Trophoblast cell (in vitro differentiated cells and primary cell): Measurements from ENCODE around the gene MCM7.

Experiments used
- DNase-seq, 2 donors: peaks; one replicate each; pipeline ENCODE4 v3.0.0-alpha.2; 2016
- H2AFZ ChIP-seq: 2 replicates; pipeline ENCODE4 v1.6.1; 2013; ENCODE audit warnings: low read length, moderate library complexity, mild to moderate bottlenecking; ENCODE audit not compliant: insufficient read depth, poor library complexity
- H2AK5ac ChIP-seq: 2 replicates; pipeline ENCODE4 v1.6.1; 2013; ENCODE audit warnings: mild to moderate bottlenecking, low read length
- H2BK120ac ChIP-seq: 2 replicates; pipeline ENCODE4 v1.6.1; 2013; ENCODE audit warnings: low read length, mild to moderate bottlenecking, moderate library complexity; ENCODE audit not compliant: insufficient read depth, poor library complexity
- H2BK12ac ChIP-seq: 2 replicates; pipeline ENCODE4 v1.6.1; 2013; ENCODE audit warnings: mild to moderate bottlenecking, low read length, moderate library complexity
- H2BK5ac ChIP-seq: 2 replicates; pipeline ENCODE4 v1.6.1; 2013; ENCODE audit warnings: low read length, low read depth, moderate library complexity, mild to moderate bottlenecking; ENCODE audit not compliant: poor library complexity
- H3K14ac ChIP-seq: 2 replicates; pipeline ENCODE4 v1.6.1; 2013; ENCODE audit warnings: mild to moderate bottlenecking, low read length
- H3K18ac ChIP-seq: 2 replicates; pipeline ENCODE4 v1.6.1; 2013; ENCODE audit warnings: mild to moderate bottlenecking, low read length
- H3K23ac ChIP-seq: 2 replicates; pipeline ENCODE4 v1.6.1; 2013; ENCODE audit warnings: low read length
- H3K27ac ChIP-seq: 2 replicates; pipeline ENCODE4 v1.5.1; 2013; ENCODE audit warnings: low read depth, mild to moderate bottlenecking, inconsistent platforms, low read length, moderate library complexity
- H3K27me3 ChIP-seq: 2 replicates; pipeline ENCODE4 v1.6.1; 2013; ENCODE audit warnings: inconsistent platforms, mild to moderate bottlenecking, low read length, moderate library complexity; ENCODE audit not compliant: insufficient read depth
- H3K36me3 ChIP-seq, 2 experiments: 1 replicate in 1 of 2; 2 replicates in 1 of 2; pipeline ENCODE4 v1.6.1; 2013; ENCODE audit warnings: low read length in 2 of 2, mild to moderate bottlenecking in 2 of 2, moderate library complexity in 1 of 2; ENCODE audit not compliant: insufficient read depth in 2 of 2, control insufficient read depth in 1 of 2
- H3K4ac ChIP-seq: 2 replicates; pipeline ENCODE4 v1.6.1; 2013; ENCODE audit warnings: low read depth, mild to moderate bottlenecking, low read length, moderate library complexity
- H3K4me1 ChIP-seq, 2 experiments: 1 replicate in 1 of 2; 2 replicates in 1 of 2; pipeline ENCODE4 v1.6.1; 2013; ENCODE audit warnings: low read length in 2 of 2, mild to moderate bottlenecking in 2 of 2, moderate library complexity in 1 of 2; ENCODE audit not compliant: insufficient read depth in 2 of 2, control insufficient read depth in 1 of 2
- H3K4me2 ChIP-seq: 2 replicates; pipeline ENCODE4 v1.6.1; 2013; ENCODE audit warnings: inconsistent platforms, mild to moderate bottlenecking, low read length, moderate library complexity
- H3K4me3 ChIP-seq: 2 replicates; pipeline ENCODE4 v1.5.1; 2013; ENCODE audit warnings: mild to moderate bottlenecking, low read depth, low read length, inconsistent platforms
- H3K79me1 ChIP-seq: one replicate; pipeline ENCODE4 v1.6.1; 2013; ENCODE audit warnings: low read length
- H3K79me2 ChIP-seq: 2 replicates; pipeline ENCODE4 v1.6.1; 2013; ENCODE audit warnings: low read length, mild to moderate bottlenecking; ENCODE audit not compliant: control insufficient read depth, insufficient read depth, poor library complexity
- H3K9ac ChIP-seq: 2 replicates; pipeline ENCODE4 v1.6.1; 2013; ENCODE audit warnings: mild to moderate bottlenecking, low read length
- H3K9me3 ChIP-seq: 2 replicates; pipeline ENCODE4 v1.6.1; 2013; ENCODE audit warnings: low read depth, mild to moderate bottlenecking, control low read depth, inconsistent platforms, low read length; ENCODE audit not compliant: insufficient read depth
- H4K12ac ChIP-seq: 2 replicates; pipeline ENCODE4 v1.6.1; 2013; ENCODE audit warnings: low read depth, mild to moderate bottlenecking, low read length, moderate library complexity
- H4K8ac ChIP-seq: 2 replicates; pipeline ENCODE4 v1.6.1; 2013; ENCODE audit warnings: low read depth, mild to moderate bottlenecking, low read length, moderate library complexity
- H4K91ac ChIP-seq: one replicate; pipeline ENCODE4 v1.6.1; 2013; ENCODE audit warnings: low read depth, mild to moderate bottlenecking, low read length, moderate library complexity
- WGBS: extraction: QIAGEN DNeasy Blood & Tissue Kit; methylation state at CpG from one replicate; pipeline ENCODE4 v1.1.7; 2013; ENCODE audit warnings: missing lambda C conversion rate; ENCODE audit not compliant: insufficient read length, insufficient coverage; ENCODE audit errors: extremely low coverage; 5-methylcytosine and 5-hydroxymethylcytosine counted together

Gene MCM7

DNA sequence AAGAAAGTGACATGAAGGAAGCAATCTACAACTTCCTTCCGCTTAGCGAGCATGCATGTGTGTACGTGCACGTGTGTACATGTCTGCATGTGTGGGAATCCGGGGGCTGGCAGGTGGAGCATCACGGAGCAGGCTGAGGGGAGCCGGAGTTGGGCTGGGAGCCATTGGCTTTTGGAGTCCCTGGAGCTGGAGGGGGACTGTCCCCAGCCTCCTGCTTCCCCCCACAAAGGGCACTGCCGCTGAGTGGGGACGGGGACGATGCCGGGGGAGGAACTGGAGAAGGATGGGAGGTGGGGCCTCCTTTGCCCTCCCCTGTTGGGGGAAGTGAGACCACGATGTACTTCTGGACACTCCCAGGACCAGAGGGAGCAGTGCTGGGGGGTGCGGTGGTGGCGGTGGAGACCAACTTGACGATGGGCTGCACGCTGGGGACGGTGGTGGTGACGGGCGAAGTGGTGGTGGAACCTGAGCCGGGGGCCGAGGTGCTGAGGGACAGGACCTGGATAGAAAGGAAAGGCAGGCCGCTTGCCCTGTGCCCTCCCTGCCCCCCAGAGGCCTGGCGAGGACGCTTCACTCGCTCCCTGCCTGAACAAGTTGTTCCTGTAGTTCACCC lies 6.0 kb upstream of the MCM7 start:
- H2AK5ac ChIP-seq = no peak overlapping the region
- H3K4me1 ChIP-seq = peaks cover 6 to 8% of the 10 kb centered on the region in 2 experiments
- no peak overlapping the region for H2AFZ ChIP-seq
- no peak overlapping the region for H3K23ac ChIP-seq
- no peak overlapping the region for H3K4me3 ChIP-seq
- H4K12ac ChIP-seq = no peak overlapping the region
- H3K18ac ChIP-seq = no peak overlapping the region
- peaks cover 5% of the 10 kb centered on the region for H3K79me1 ChIP-seq
- no peak overlapping the region for H4K91ac ChIP-seq
- no peak overlapping the region for H3K4ac ChIP-seq
- no peaks in the 10 kb centered on the region for H3K27me3 ChIP-seq
- no peak overlapping the region for H3K27ac ChIP-seq
- no peak for DNase-seq
- WGBS = no CpG with 5 or more reads among the region's 25 CpGs
- no peak overlapping the region for H3K14ac ChIP-seq
- no peak overlapping the region for H2BK12ac ChIP-seq
- no peak overlapping the region for H2BK5ac ChIP-seq
- H3K9me3 ChIP-seq = no peaks in the 10 kb centered on the region
- H3K79me2 ChIP-seq = peaks cover 1% of the 10 kb centered on the region
- no peak overlapping the region for H2BK120ac ChIP-seq
- no peak overlapping the region for H4K8ac ChIP-seq
- peaks cover 58 to 62% of the 10 kb centered on the region in 2 experiments for H3K36me3 ChIP-seq
- no peak overlapping the region for H3K4me2 ChIP-seq
- H3K9ac ChIP-seq = no peak overlapping the region

DNA sequence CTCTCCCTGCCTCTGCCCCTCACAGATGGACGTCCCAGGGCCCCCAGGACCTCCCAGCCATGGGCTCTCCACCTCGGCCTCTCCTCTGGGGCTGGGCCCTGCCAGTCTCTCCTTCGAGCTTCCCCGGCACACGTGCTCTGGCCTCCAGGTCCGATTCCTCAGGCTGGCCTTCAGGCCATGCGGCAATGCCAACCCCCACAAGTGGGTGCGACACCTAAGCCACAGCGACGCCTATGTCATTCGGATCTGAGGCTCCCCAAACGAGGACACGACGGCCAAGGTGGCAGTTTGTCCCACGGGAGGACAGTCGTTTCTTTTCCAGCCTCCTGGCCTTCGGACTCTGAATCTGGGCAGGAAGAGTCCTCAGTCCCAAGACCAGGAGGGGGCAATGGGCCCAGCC lies 5.4 kb upstream of the MCM7 start:
- Histone ChIP-seq H2AFZ (no peak overlapping the region), H3K9ac (no peak overlapping the region), H4K8ac (no peak overlapping the region), H3K4me1 (peaks cover 7 to 9% of the 10 kb centered on the region in 2 experiments), H3K79me2 (peaks cover 1% of the 10 kb centered on the region), H3K18ac (no peak overlapping the region), H3K4me2 (no peak overlapping the region), H3K27ac (no peak overlapping the region), H3K9me3 (no peaks in the 10 kb centered on the region), H2AK5ac (no peak overlapping the region), H3K23ac (no peak overlapping the region), H3K36me3 (peaks cover 52 to 56% of the 10 kb centered on the region in 2 experiments), H3K4ac (no peak overlapping the region), H3K79me1 (peaks cover 9% of the 10 kb centered on the region), H3K14ac (no peak overlapping the region), H3K4me3 (no peak overlapping the region), H2BK12ac (no peak overlapping the region), H2BK5ac (no peak overlapping the region), H4K12ac (no peak overlapping the region), H3K27me3 (no peaks in the 10 kb centered on the region), H2BK120ac (no peak overlapping the region), H4K91ac (no peak overlapping the region)
- no peak for DNase-seq
- WGBS = no CpG with 5 or more reads among the region's 17 CpGs

DNA sequence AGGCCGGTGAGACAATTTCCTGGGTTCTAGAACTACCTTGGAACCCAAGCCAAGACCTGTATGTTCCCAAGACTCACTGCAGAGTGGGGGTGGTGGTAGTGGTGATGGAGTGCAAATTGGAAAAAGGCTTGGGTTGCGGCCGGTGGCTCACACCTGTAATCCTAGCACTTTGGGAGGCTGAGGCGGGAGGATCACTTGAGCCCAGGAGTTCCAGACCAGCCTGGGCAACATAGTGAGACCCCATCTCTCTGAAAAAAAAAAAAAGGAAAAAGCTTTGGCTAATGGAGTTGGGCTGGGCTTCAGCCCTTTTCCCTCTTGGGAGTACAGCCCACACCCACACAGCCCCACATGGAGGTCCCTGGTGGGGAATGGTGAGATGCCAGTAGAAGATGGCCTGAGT lies 4.3 kb upstream of the MCM7 start:
- Histone ChIP-seq H3K18ac (no peak overlapping the region), H3K9me3 (no peaks in the 10 kb centered on the region), H3K23ac (no peak overlapping the region), H3K27ac (no peak overlapping the region), H3K4me1 (peaks cover 7 to 9% of the 10 kb centered on the region in 2 experiments), H3K9ac (no peak overlapping the region), H3K4me3 (no peak overlapping the region), H3K4ac (no peak overlapping the region), H3K79me1 (peaks cover 16% of the 10 kb centered on the region), H4K91ac (no peak overlapping the region), H3K14ac (no peak overlapping the region), H4K8ac (no peak overlapping the region), H2BK120ac (no peak overlapping the region), H2AK5ac (no peak overlapping the region), H4K12ac (no peak overlapping the region), H2BK12ac (no peak overlapping the region), H3K36me3 (peaks cover 44 to 47% of the 10 kb centered on the region in 2 experiments), H3K79me2 (peaks cover 4% of the 10 kb centered on the region), H3K27me3 (no peaks in the 10 kb centered on the region), H2AFZ (no peak overlapping the region), H2BK5ac (no peak overlapping the region), H3K4me2 (no peak overlapping the region)
- no peak for DNase-seq
- WGBS = no CpG with 5 or more reads among the region's 4 CpGs

DNA sequence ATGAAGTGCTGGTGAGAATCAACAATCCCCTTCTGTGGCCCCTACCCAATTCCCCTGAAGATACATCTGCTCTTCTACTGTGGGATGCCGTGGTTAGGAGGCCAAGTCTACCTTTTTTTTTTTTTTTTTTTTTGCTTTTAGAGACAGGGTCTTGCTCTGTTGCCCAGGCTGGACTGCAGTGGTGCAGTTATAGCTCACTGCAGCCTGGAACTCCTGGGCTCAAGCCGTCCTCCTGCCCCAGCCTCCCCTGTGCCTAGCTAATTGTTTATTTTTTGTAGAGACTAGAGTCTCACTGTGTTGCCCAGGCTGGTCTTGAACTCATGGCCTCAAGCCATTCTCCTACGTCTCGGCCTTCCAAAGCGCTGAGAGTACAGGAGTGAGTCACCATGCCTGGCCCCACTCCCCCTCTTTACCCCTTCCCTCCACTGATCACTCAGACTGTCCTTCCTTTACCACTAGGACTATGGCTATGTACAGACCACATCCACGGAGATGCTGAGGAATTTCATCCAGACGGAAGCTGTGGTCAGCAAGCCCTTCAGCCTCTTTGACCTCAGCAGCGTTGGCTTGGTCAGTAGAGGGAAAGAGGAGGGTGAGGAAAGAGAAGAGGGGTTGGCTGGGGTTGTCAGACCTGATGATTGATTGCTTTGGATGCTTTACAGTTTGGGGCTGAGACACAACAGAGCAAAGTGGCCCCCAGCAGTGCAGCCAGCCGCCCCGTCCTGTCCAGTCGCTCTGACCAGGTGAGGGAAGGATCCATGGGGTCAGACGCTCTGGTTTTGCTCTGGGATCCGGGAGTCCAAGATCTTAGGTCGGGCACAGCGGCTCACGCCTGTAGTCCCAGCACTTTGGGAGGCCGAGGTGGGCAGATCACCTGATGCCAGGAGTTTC lies 2.0 kb upstream of the MCM7 start:
- Histone ChIP-seq H3K9me3 (no peaks in the 10 kb centered on the region), H3K36me3 (peaks cover 42 to 49% of the 10 kb centered on the region in 2 experiments), H2BK5ac (peak overlapping the region; percentile 60), H2AFZ (no peak overlapping the region), H2AK5ac (peak overlapping the region; percentile 55), H3K4ac (peak overlapping the region; percentile 57), H3K27ac (peak overlapping the region; percentile 98), H4K12ac (no peak overlapping the region), H4K8ac (peak overlapping the region; percentile 69), H3K4me1 (peaks cover 10 to 13% of the 10 kb centered on the region in 2 experiments), H2BK12ac (peak overlapping the region; percentile 91), H3K79me2 (peaks cover 11% of the 10 kb centered on the region), H3K9ac (no peak overlapping the region), H3K18ac (peak overlapping the region; percentile 69), H4K91ac (peak overlapping the region; percentile 90), H3K79me1 (peaks cover 18% of the 10 kb centered on the region), H2BK120ac (peak overlapping the region; percentile 84), H3K23ac (no peak overlapping the region), H3K4me3 (no peak overlapping the region), H3K27me3 (no peaks in the 10 kb centered on the region), H3K4me2 (peak overlapping the region; percentile 56), H3K14ac (peak overlapping the region; percentile 77)
- DNase-seq = no peak
- WGBS = no CpG with 5 or more reads among the region's 17 CpGs
